Cortex of kidney (tissue), 1 donor: ENCODE measurements around the gene PANX2.
A peak's percentile ranks its signal among the peaks of the same experiment; 100 is the strongest.

Experiments used
- DNase-seq: peaks from one replicate; lab custom pipeline; 2025; lab: John Stamatoyannopoulos, UW

PANX2 gene

GRCh38 chr22:50184004-50184901, 13.7 kb downstream of the PANX2 start:
- no peak for DNase-seq

- no peak for DNase-seq
Measured at GRCh38 chr22:50184902-50185374, 14.4 kb downstream of the PANX2 start.

- DNase-seq = peak; percentile 63
Measured at GRCh38 chr22:50185375-50186087, 15.0 kb downstream of the PANX2 start, which contains the start of gene TRABD. TSS of gene TRABD (plus strand) at chr22:50185913. CDS start at chr22:50193061, 7,148 bp downstream.

GRCh38 chr22:50186181-50186714, 15.7 kb downstream of the PANX2 start:
- DNase-seq = no peak

GRCh38 chr22:50186761-50187523, 16.4 kb downstream of the PANX2 start:
- no peak for DNase-seq

- DNase-seq = no peak
Measured at GRCh38 chr22:50188356-50188755, 17.8 kb downstream of the PANX2 start.

GRCh38 chr22:50189184-50189848, 18.8 kb downstream of the PANX2 start:
- no peak for DNase-seq

- DNase-seq = no peak
Measured at GRCh38 chr22:50189849-50190181, 19.3 kb downstream of the PANX2 start.

GRCh38 chr22:50190182-50190940, 19.8 kb downstream of the PANX2 start:
- no peak for DNase-seq

GRCh38 chr22:50190941-50191741, 20.6 kb downstream of the PANX2 start:
- no peak for DNase-seq

GRCh38 chr22:50192436-50193204, 22.1 kb downstream of the PANX2 start:
- DNase-seq = no peak

GRCh38 chr22:50193621-50194020, 23.1 kb downstream of the PANX2 start:
- DNase-seq = no peak

GRCh38 chr22:50194037-50194805, 23.7 kb downstream of the PANX2 start:
- no peak for DNase-seq

- no peak for DNase-seq
Measured at GRCh38 chr22:50196256-50196655, 25.7 kb downstream of the PANX2 start.

GRCh38 chr22:50197000-50197800, 26.7 kb downstream of the PANX2 start:
- no peak for DNase-seq

- DNase-seq = no peak
Measured at GRCh38 chr22:50197856-50198623, 27.5 kb downstream of the PANX2 start.

GRCh38 chr22:50198624-50199017, 28.1 kb downstream of the PANX2 start:
- DNase-seq = no peak
